Left ventricle myocardium inferior (tissue), 1 donor: ENCODE measurements around the gene FIZ1. TPM values are rescaled to one million over a fixed set of nuclear protein-coding genes. Genes with fewer than 3 reads are reported as not detected.

ENCODE experiments used
- DNase-seq: peaks from one replicate; pipeline ENCODE4 v3.0.0-alpha.2; 2020
- H3K27ac ChIP-seq: fragments of 200-600 bp; replicated peaks from 2 replicates; pipeline ENCODE4 v1.8.0; 2021
- H3K27me3 ChIP-seq: fragments of 200-600 bp; 2 replicates; pipeline ENCODE4 v1.8.0; 2021; ENCODE audit warnings: low read depth
- H3K36me3 ChIP-seq: fragments of 200-600 bp; 2 replicates; pipeline ENCODE4 v1.8.0; 2021
- H3K4me1 ChIP-seq: fragments of 200-600 bp; 2 replicates; pipeline ENCODE4 v1.8.0; 2021
- H3K4me3 ChIP-seq: fragments of 200-600 bp; 2 replicates; pipeline ENCODE4 v1.8.0; 2021; ENCODE audit warnings: mild to moderate bottlenecking, moderate library complexity
- H3K9me3 ChIP-seq: fragments of 200-600 bp; replicated peaks from 2 replicates; pipeline ENCODE4 v1.8.0; 2021
- intact Hi-C: fragments of 100-400 bp; cut with micrococcal nuclease; formaldehyde crosslinking; loops from one replicate; pipeline ENCODE4 v1.11.0; 2022
- total RNA-seq: library from RNA; stranded (reverse); fragmentation: NEBNext Ultra II Directional; extraction: Animal tissue kit (Norgen Biotek cat#: 25700); gene quantifications from one replicate; pipeline ENCODE4 v1.2.1, GENCODE V29; 2021
- TF ChIP-seq, protein P1 (sequence below): fragments of 200-600 bp; IDR thresholded peaks from 2 replicates; pipeline ENCODE4 v1.8.0; 2021; ENCODE audit warnings: antibody characterized with exemption, mild to moderate bottlenecking, borderline replicate concordance
- donor health status: DM: no; HTN: yes; CAD: no; lungs with severe emphysema.

Gene FIZ1
- total RNA-seq, 1 donor from 2014 or later, result 16.0 TPM

DNA sequence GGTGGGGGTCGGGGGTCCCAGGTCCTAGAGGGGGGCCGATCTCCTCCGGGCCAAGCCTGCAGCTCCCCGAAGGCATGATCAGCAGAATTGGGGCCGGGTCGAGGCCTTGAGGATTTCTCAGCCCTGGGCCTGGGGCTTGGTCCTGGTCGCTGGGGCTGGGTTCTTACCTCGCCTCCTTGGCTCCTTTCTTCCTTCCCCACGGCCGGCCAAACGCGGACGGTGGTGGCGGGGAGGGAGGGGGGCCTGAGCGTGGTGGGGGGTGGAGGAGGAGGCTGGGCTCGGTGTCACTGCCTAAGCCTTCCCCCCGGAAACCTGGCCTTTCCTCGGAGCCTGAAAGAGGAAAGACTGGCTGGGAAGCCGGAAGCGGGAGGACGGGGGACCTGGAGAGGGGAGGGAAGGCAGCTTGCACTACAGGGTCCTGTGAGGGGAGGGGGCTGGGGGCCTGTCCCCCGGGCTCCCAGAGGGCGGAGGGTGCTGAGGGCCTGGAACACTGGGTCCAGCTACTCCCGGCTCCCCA, 18.6 kb downstream of the FIZ1 start, which contains the start of gene ZNF579:
ZNF579 (minus strand) TSS at position 221 of the 517 bp plus-strand sequence. CDS start 1,209 bp downstream, outside the sequence.
- no peaks in the 10 kb centered on the region for H3K9me3 ChIP-seq
- TF ChIP-seq, protein P1, sequence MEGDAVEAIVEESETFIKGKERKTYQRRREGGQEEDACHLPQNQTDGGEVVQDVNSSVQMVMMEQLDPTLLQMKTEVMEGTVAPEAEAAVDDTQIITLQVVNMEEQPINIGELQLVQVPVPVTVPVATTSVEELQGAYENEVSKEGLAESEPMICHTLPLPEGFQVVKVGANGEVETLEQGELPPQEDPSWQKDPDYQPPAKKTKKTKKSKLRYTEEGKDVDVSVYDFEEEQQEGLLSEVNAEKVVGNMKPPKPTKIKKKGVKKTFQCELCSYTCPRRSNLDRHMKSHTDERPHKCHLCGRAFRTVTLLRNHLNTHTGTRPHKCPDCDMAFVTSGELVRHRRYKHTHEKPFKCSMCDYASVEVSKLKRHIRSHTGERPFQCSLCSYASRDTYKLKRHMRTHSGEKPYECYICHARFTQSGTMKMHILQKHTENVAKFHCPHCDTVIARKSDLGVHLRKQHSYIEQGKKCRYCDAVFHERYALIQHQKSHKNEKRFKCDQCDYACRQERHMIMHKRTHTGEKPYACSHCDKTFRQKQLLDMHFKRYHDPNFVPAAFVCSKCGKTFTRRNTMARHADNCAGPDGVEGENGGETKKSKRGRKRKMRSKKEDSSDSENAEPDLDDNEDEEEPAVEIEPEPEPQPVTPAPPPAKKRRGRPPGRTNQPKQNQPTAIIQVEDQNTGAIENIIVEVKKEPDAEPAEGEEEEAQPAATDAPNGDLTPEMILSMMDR, result no peak
- peak within 1 kb of the TSS; percentile 95 for H3K4me3 ChIP-seq
- peaks cover 31% of the 10 kb centered on the region for H3K36me3 ChIP-seq
- DNase-seq, result peak; percentile 89
- intact Hi-C loops, result no loop called here
- H3K4me1 ChIP-seq, result peaks cover 36% of the 10 kb centered on the region
- H3K27me3 ChIP-seq, result no peaks in the 10 kb centered on the region
- peak within 1 kb of the TSS; percentile 97 for H3K27ac ChIP-seq

DNA sequence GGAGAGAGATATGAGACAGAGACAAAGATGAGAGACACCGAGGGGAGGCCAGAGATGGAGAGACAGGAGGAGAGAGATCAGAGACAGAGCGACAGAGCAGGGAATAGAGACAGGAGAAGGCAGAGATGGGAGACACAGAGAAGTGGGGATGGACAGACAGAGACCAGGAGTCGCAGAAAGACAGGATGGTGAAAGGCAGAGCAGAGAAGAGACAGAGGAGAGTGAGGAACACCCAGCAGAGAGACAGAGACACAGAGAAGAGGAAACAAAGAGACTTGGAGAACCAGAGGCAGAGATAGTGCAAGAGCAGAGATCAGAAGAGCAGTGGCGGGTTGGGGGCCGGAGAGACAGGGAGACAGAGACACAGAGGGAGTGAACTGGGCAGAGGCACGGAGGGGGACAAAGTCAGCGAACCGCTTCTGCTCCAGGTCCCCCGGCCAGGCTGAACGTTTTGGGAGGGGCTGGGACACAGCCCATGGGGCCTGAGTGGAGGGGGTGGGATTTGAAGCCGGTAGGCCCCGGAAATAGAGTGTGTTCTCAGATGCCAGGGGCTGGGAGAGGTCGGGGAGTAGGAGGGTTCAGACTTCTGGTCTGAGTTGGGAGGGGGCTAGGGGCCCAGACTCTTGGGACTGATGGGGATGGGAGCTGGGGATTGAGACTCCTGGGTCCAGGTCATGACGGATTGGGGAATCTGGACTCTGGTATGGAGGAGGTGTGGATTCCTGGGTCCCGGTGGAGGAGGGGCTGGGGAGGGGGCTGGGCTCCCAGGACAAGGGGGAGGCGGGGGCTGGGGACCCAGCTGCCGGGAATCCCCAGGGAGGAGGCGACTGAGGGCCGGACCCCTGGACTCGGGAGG, 19.3 kb downstream of the FIZ1 start:
- TF ChIP-seq, protein P1, result no peak
- Histone ChIP-seq H3K27me3 (no peaks in the 10 kb centered on the region), H3K27ac (peak overlapping the region; percentile 97), H3K4me1 (peaks cover 29% of the 10 kb centered on the region), H3K9me3 (no peaks in the 10 kb centered on the region), H3K4me3 (peak overlapping the region; percentile 95), H3K36me3 (peaks cover 31% of the 10 kb centered on the region)
- intact Hi-C loops, result no loop called here
- DNase-seq, result no peak

DNA sequence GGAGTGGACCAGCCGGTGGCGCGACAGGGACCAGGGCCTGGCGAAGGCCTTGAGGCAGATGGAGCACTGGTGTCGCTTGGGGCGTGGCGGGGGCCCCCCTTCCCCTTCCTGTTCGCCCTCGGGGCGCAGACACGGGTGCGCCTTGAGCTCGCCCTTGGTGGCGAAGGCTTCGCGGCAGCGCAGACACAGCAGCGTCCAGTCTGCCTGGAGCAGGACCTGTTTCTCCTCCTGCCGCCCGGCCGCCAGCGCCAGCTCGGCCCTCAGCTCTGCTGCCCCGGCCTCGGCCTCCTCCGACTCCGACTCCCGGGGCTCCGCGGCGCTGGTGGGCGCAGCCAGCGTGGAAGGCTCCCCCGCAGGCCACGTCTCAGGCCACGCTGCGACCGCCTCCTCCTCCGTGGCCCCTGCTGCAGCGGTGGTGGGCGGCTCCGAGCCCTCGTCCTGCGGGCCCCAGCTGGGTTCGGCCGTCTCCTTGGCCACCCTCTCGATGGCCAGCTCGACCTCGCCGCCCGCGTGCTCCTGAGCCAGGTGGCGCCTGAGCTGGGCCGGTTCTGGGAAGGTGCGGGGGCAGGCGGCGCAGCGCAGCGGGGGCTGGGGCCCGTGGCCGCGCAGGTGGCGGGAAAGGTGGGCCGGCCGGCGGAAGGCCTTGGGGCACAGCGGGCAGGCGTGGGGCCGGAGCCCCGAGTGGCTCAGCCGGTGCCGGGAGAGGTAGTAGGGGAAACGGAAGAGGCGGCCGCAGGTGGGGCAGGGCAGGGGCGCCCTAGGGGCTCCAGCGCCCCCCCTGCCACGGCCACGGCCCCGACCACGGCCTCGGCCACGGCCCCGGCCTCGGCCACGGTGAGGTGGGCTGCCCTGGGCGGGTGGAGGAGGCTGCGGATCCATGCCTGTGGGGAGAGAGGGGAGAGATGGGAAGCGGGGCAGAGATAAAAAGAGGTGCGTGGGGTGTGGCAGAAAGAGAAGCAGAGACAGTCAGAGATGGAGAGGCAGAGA, 20.3 kb downstream of the FIZ1 start:
- TF ChIP-seq, protein P1, result no peak
- intact Hi-C loops, result no loop called here
- no peaks in the 10 kb centered on the region for H3K9me3 ChIP-seq
- peaks cover 31% of the 10 kb centered on the region for H3K36me3 ChIP-seq
- no peaks in the 10 kb centered on the region for H3K27me3 ChIP-seq
- H3K4me1 ChIP-seq, result peaks cover 29% of the 10 kb centered on the region
- H3K27ac ChIP-seq, result peak overlapping the region; percentile 97
- DNase-seq, result no peak
- peak overlapping the region; percentile 95 for H3K4me3 ChIP-seq

DNA sequence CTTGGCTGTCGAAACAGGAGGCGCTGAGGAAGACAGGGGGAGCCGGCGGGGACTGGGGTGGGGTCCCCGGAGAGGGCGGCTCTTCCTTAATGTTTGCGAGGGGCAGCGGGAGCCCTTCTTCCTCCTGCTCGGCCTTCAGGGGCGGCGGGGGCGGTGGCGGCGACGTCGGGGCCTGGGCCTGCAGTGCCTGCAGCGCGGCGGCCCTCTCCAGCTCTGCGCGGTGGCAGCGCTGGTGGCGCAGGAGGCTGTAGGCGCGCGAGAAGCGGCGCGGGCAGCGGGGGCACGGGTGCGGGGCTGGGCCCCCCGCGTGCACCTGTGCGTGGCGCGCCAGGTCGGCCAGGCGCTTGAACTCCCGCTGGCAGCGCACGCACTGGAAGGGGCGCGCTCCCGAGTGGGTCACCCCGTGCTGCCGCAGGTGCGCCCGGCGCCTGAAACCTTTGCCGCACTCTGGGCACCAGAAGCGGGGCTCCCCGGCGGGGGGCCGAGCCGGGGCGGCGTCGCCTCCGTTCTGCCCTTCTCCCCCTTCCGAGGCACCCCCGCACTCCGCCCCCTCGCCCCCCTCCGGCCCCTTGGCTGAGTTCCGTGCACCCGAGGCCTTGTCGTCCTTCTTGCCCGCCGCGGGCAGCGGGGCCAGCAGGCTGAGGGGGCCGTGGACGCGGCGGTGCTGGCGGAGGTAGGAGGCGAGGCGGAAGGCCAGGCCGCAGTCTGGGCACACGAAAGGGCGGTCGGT, 21.1 kb downstream of the FIZ1 start:
- no peaks in the 10 kb centered on the region for H3K27me3 ChIP-seq
- peaks cover 31% of the 10 kb centered on the region for H3K36me3 ChIP-seq
- intact Hi-C loops, result no loop called here
- H3K27ac ChIP-seq, result no peak overlapping the region
- H3K4me3 ChIP-seq, result no peak overlapping the region
- TF ChIP-seq, protein P1, result no peak
- no peak for DNase-seq
- peaks cover 29% of the 10 kb centered on the region for H3K4me1 ChIP-seq
- no peaks in the 10 kb centered on the region for H3K9me3 ChIP-seq
